ENCODE data around the gene TENM4.
A peak's percentile ranks its signal among the peaks of the same experiment; 100 is the strongest.

Gene TENM4

DNA sequence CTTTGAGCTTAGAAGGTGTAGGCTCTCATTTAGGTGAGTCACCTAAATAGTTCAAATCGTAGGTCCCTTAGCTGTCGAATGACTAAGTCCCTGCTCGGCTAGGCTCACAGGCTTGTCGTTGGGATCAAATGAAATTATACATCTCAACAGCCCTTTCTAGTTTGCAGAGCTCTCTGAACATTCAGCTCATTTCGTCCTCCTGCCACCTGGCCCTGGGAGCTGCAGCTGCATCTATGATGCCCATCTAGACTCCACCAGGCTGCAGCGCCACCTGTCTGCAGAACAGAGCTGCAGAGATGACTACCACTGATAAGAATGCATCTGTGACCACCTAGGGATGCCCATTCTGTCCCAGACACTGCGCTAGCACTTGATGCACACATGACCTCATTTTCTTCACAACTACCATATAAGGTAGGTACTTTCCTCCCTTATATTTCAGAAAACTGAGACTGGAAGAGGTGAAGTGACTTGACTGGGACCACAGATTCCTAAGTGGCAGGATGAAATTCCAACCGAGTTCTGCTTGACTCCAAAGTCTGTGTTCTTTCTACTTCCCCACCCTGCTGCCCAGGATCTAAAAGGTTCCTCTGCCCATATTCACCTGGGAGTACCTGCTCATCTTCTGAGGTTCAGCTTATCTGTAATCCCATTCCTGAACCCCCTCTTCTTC lies 725.1 kb downstream of the TENM4 start:
- peak; percentile 7 for DNase-seq

DNA sequence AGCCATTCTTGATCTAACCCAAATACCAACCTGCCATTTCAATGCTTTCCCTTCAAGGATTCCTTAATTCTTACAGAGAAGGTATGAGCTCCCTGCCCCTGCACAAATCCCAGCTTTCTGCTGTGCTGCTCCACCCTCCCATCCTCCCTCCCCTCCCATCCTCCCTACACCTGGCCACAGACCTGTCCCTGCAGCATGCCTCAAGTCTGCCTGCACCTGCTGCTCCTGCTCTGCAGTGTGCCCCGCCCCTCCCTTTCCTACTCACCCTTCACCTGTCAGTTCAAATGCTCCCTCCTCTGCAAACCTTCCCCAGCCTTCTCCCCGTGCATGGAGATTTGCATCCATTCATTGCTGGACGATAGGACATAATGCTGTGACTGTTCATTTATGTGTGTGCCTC lies 726.3 kb downstream of the TENM4 start:
- DNase-seq = no peak

DNA sequence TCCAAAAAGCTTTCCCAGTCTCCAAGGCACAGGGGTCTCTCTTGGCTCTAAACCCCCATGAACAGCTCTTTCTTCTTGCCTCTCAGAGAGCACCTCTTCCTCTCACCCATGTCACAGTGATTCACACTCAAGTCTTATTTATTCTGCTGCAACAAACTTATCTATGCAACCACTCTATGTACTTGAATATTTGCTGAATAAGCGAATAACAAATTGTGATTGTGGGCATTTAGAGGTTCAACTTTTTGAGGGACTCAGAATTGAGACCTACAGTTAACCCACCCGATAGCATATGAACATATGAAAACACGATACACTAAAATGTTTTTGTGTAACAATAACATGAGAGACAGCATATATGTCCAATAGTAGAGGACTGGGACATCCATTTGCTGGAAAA lies 729.1 kb downstream of the TENM4 start:
- DNase-seq = no peak

DNA sequence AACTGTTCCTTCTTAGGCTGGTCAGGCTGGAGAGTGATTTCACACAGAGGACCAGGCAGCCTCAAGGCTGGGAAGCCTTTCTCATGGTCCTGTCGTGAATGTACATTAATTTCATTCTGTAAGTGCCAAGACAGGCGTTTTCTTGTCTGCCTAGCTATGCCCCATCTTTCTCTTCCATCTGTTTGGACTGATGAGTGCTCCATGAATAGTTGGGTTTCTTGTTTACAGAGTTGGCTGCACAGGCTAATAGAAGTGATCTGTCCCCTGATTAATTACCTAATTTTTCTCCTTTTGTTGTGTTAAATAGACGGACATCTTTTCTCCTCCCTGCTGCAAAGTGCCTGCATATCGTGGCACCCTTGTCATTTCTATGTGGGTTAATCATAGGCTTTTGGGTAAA lies 730.4 kb downstream of the TENM4 start:
- DNase-seq = no peak

DNA sequence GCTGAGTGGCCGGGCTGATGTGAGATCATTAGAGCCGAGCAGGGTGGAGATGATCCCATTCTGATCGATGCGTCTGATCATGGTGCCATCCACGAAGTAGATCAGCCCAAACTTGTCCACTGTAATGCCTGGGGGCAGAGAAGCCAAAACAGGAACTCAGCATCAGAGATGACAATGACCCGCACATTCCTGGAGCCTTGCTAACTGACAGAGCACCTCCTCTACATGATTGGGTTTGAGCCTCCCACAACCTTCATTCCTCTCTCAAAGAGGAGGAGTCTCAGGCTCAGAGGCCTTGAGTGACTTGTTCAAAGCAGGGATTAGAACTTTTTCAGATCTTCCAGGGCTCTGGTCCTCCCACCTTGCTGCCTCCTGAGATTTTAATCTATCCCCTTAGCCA lies 732.4 kb downstream of the TENM4 start:
- DNase-seq = no peak

DNA sequence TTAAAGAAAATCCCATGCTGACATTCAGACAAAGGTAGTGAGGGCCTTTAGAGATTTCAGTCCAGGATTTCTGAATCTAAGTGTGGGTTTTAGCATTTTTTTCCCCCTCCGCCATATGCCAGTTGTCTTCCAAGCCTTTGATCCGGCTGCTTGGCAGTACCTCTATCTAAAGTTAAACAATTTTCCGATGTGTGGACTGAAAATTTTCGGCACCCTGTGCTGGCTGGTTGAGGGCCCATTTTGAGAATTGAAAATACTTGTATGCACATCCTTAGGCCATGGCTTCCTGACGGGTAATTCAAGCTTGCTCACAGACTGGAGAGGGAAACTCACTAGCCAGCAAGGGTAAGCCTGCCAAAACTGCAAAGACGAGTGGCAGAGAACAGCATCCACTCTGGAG lies 734.3 kb downstream of the TENM4 start:
- no peak for DNase-seq

DNA sequence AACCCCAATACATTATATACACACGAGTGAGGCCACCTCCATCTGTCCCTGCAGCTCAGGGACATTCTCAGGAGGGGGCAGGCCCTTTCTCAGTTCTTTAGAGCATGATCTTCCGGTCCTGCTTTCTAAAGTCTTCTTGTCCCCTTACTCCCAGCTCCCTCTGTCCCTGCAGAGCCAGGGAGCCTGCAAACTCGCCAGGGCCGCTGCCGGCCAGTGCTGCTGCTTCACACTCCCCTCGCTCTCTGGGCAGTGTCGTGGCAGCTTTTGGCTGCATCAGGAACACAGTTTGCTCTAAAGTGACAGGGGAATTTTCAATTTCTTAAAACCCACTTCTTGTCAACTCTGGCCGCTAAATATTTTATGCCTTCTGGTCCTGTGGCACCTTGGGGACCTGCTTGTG lies 736.0 kb downstream of the TENM4 start:
- no peak for DNase-seq

DNA sequence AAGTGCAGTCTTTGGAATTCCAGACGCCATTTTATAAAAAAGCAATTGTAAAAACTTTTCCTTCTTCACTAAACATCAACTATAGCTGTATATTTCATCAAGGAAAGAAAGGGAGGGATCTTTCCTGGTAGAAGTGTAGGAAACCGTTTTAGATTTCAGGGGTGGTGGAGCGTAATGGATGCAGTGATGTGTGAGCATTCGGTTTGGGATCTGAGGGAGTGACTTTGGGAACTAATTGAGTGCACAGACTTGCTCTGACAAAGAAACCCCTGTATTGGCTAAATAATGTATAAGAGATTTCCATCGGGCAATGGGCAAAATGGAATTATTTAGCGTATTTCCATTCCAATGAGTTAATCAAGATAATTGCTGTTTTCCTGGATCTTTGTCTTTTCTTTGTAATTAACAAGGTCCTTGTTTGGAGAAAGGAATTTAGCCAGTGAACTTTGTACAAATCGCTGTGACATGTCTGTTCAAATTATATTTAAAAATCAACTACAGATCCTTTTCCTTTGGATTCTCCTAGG lies 741.2 kb downstream of the TENM4 start:
- DNase-seq = no peak

DNA sequence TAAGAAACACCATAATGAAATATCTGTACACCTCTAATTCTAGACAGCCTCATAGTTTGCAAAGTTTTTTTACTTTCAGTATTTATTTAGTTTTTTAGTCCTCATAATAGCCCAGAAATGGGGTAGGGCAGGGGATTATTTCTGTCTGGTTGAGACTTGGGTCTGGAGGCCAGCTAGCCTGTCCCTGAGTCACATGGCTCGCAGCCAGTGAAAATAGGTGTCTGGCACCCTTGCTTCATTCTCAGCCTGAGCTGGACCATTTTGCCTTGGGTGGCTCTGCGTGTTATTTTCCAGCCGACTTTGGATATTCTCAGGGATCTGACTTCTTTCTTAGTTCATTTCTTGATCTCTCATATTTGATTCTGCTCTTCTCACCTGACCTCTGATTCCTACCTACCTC lies 742.2 kb downstream of the TENM4 start:
- no peak for DNase-seq

DNA sequence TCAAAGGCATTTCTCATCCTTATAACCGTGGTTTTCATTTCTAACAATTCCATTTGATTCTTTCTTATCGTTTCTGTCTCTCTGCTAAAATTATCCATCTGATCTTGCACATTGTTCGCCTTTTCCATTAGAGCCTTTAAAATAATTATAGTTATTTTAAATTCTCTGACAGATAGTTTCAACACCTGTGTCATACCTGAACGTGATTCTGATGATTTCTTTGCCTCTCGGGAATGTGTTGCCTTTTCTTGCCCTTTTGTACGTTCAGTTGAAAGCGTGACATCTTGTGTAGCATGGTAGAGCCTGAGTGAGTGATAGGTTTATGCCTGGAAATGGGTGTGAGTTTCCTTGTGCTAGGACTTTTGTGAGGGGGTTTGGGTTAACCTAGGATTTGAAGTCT lies 744.7 kb downstream of the TENM4 start:
- no peak for DNase-seq

DNA sequence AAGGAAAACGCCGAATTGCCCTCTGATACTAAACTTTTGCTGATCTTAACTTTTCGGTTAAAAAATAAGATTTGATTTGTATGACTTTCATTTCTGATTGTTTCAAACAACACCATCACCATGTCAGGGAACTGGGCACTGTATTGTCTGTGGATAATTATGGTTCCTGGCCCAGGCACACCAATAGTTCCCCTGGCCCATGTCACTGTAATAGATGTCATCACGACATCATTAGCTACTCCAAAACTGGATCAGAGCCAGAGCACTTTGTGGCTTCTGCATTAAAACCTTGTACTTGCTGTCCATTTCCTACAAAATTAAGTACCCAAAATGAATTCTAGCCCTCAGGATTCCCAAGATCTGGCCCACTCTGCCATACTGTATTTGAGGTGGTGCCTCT lies 746.7 kb downstream of the TENM4 start:
- no peak for DNase-seq

DNA sequence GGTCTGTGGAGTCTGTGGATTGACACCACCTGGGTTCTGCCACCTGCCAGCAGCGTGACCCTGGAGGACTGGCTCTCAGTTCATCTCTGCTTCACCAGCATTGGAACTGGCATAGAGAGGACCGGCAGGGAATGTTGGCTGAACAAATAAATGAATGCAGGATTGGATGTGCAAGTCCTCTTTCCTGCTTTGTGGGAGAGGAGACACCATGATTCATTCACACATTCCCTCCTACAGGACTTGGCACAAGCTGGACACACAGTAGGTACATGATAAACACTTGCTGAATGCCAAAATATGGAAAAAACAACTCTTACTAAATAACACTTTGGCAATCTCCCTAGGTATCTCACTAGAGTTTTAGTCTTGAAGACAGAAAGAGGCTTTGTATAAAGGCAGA lies 749.6 kb downstream of the TENM4 start:
- no peak for DNase-seq

DNA sequence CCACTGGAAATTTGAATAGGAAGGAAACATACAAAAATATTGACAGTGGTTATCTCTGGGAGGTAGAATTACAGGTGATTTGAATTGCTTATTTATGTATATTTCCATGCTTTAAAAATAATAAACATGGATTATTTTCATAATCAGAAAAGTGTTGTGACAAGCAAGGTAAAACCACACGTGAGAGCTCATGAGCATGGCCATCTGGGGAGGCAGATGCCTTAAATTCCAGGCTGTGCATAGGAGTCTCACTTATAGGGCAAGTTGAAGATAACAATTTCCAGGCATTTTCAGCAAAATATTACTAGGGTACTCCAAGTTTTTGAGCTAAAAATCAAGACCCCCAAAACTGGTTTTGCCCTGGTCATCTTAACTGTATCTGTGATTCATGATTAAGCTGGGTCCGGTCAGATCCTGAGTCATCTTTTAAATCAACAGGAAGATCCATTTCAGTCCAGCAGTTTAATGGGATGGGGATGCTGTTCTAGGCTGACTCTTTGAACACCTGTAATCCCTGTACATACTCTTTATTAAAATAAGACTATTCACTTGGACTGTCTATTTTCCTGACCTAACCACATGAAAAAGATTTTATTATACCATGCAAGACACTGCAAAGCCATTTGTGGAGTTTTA lies 750.4 kb downstream of the TENM4 start:
- no peak for DNase-seq

DNA sequence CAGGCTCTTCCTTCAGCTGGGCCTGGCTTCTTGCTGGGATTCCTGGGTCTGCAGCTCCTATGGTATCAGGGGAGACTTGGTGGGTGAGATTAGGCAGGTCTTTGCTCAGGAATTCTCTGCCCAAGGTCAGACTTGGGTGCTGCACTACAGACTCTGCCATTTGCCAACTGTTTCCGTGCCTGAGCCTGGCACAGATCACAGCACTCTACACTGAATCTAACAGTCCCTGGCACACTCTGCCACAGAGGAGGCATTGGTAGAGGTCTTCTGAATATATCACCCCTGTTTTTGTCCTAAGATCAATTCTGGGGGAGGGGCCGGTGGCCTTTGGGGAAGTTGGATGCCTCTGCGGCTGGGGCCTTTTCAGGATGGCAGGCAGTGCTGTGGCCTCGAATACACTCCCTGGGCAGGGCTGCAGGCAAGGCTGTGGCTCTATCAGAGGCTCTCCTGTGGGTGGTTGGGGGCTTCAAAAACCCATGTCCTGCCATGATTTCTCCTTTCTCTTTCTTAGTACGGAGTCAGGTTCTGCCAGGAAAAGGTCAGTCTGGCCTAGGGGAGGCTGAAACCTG lies 751.2 kb downstream of the TENM4 start:
- DNase-seq = no peak

DNA sequence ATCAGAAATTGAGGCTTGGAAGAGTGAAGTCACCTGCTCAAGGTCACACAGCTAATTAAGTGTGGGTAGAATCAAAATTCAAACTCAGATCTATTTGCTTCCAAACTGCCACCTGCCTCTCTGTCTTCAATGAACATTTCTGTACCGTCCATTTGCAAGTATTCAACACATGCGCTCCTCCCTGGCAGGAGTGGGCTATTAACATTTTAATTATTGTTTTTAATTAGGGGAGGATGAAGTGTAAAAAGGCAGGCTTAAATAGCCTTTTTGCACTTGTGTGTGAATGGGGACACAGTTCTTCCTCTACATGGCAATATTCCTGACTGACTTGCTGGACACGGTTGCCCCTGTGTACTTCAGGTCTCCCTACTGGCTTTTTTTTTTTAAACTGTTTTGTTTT lies 751.7 kb downstream of the TENM4 start:
- DNase-seq = no peak

DNA sequence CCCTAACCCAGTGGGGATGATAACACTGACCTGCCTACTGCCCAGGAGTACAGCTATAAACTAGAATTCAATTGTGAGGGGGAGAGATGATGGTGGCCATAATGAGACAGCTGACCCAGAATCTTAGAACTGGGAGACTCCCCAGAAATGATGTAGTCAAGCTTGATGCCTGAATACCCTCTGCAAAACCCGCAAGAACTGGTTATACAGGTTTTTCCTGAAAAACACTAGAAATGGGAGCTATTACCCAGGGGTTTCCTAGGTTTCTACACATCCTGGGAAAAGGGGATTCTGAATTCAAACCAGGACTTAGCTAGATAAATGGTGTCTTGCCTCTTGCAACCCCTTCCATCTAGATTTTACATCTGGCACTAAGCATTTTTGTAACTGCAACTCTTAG lies 752.4 kb downstream of the TENM4 start:
- DNase-seq = no peak

DNA sequence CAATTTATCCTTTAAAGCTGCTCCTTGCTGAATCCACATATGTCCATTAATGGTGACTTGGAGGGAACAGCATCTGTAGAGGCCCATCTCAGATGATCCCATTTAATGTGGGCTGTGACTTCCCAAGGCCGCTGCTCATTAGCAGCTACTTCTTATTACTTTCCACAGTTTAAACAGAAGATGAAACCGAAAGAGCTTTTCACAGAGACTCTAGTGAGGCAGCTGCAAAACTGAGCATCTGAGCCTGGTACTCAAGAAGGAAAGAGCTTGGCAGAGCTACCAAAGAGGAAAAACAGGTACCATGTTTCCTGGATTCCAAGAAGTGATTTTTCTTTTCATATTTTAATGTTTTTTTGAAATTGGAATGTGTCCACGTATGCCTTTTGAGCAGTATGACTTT lies 755.7 kb downstream of the TENM4 start:
- no peak for DNase-seq

DNA sequence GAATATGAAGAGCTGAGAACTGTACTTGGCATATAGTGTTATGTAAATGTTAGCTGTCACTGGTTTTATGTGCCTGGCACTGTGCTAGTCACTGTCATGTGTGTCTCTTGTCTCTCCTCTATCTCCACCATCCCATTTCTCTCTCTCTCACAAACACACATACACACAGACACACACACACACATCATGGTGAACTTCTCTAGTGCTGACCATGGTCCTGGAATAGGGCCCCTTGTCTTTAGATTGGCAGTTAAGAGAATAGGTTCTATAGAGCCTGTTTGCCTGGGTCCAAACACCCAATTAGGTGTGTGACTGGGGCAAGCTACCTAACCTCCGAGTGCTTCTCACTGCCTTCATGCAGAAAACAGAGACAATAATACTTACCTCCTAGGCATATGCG lies 756.5 kb downstream of the TENM4 start:
- no peak for DNase-seq

DNA sequence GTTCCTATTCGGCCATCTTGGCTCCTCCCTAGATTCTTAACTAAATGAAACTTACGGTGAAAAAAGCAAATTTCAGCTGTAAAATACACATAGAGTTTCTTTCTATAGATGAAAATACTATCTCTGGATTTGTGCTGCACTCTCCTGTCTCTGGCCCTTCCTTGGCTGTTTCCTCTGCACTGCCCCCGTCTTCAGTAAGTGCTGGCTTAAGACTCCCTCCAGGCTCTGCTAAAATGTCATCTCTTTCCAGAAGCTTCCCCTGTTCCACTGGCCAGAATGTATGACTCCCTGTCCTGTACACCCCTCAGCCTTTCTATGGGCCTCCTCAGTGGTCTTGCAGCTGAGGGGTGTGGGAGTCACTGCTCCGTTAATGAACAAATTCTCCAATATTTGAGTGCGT lies 757.1 kb downstream of the TENM4 start:
- no peak for DNase-seq

DNA sequence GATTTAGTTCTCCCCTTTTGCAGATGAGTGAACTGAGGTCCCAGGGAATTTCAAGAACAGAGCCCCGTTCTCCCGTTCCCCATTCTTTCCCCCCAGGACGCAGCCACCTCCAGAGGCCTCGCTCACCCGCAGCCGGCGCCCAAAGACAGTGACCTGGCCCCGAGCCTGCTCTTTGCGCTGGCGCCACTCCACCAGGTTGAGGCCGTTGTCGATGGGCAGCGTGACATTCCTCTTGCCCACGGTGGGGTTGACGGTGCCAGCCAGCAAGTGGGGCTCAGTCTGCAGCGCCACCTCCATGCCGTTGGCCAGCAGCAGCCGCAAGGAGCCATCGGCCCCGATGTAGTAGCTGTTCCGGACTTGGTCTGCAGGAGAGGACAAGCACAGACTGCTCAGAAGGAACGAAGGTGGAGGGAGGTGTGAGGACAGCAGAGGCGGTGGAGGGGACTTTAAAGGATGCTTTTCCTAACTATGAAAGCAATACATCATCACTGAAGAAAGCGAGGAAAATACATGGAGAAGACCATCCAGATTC lies 764.7 kb downstream of the TENM4 start:
- no peak for DNase-seq

DNA sequence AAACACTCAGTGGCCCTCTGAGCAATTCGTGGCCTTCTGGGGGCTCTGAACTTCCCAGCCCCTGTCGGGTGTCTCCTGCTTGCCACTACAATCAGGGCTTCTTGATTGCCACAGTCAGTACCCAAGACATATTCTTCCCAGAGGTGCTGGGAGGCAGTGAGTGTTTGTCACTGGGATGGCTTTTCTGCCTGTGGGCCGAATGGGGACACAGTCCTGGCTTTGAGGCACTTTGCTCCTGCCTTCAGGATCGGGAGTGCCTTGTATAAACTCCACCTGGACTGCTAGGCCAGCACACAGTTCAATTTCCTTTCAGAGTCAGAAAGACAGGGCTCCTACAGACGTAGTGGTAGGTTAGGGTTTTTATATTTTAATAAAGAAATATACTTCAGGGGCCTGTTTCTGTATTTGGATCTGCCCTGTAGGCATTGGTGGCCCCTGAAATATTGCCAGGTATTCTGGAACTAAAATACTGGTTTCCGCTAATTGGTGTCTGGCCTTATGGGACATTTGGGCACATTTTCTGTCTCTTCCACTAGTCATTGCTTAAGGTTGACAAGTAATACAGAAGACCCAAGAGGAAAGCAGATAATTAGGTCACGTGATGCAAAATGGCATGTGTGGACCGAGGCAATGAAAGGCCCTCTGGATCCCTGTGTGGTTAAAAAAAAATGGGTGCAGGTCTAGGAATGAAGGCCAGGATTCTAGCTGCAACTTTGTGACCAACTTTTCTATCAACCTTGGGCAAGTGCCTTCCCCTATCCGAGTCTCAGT lies 767.8 kb downstream of the TENM4 start:
- no peak for DNase-seq

DNA sequence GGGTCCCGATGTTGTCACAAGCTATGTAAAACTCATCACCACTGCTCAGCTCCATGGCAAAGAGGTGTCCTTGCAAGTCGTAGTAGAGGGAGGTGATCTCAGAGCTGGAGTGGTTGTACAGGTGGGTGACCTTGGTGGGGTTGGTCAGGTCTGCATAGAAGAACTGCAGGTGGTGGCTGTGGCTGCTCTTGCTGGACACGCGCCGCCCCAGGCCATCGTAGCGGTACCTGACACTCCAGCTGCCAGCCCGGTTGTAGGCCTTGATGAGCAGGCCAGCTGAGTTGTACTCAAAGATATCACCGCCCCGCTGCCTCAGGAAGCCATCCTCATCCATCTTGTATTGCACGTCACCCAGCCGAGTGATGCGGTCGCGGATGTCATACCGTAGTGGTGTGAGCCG lies 771.6 kb downstream of the TENM4 start:
- no peak for DNase-seq

DNA sequence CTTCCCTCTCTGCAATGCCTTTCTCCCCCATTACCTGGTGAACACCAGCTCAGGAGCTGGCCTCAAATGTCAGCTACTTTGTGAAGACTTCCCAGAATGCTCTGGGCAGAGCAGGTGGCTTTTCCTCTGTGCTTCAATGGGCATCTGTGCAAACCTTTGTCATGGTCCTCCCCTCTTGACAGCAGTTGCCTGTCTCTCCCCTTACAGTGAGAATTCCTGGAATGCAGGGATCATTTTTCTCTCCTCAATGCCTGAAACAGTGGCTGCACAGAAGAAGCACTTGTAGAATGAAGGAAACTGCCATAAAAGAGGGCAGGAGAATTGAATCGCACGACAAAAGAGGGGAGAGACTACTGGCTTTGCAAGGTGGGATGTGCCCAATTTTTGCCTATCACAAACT lies 773.4 kb downstream of the TENM4 start:
- no peak for DNase-seq

All from CD4-positive, alpha-beta T cell treated with Interleukin-6 for 4 hours (primary cell).